Measurements from ENCODE around the gene CNTROB. TPM values are rescaled to one million over a fixed set of nuclear protein-coding genes. Genes with fewer than 3 reads are reported as not detected.

The CNTROB gene
- polyA plus RNA-seq, 1 donor from 2014 or later: 48.7 TPM

DNA sequence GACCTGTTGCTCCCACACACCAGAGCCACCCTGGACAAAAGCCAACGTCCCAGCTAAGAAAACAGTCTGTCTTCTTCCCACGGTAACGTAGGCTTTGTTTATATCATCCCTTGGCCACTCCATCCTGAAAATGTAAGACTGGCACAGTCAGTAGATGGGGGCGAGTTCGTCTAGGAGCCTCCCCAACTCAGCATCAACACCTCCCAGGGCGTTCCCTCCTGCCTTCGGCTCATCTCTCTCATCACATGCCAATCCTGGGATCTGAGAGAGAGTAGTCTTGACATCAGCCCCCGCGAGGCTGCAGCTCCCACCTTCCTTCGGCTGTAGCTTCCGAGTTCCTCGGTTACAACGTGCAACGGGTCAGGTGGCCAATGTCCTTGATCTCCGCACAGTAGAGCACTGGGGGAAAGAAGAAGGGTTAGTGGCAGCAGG lies 16.8 kb upstream of the CNTROB start:
- TF ChIP-seq TAF1 (IDR thresholded peaks at IDR 0.05; ENCODE audit: low read depth): peak; percentile 28
- no peak for TF ChIP-seq SMC3 (conservative IDR thresholded peaks at IDR 0.05; ENCODE audit: poor library complexity)
- Histone ChIP-seq H3K79me2 (replicated peaks; ENCODE audit: insufficient read depth, low read length) (no peaks in the 10 kb centered on the region), H3F3A (ENCODE audit: insufficient read depth, low read length, poor library complexity, severe bottlenecking) (peaks cover 9% of the 10 kb centered on the region), H3K36me3 (ENCODE audit: insufficient read depth, low read length) (no peaks in the 10 kb centered on the region), H3K9ac (ENCODE audit: low read length) (peak overlapping the region; percentile 84), H4K20me1 (ENCODE audit: insufficient read depth) (no peaks in the 10 kb centered on the region), H3K4me2 (ENCODE audit: low read length) (peak overlapping the region; percentile 96), H3K4me3 (ENCODE audit: low read length) (peak overlapping the region; percentile 83), H3K9me3 (ENCODE audit: low read length) (no peaks in the 10 kb centered on the region), H3K27ac (ENCODE audit: low read length) (peak overlapping the region; percentile 83), H3K27me3 (ENCODE audit: insufficient read depth, low read depth, low read length) (no peaks in the 10 kb centered on the region), H3K9me2 (ENCODE audit: insufficient read depth, low read length) (no peaks in the 10 kb centered on the region), H2AFZ (ENCODE audit: low read depth, low read length) (no peak overlapping the region)

DNA sequence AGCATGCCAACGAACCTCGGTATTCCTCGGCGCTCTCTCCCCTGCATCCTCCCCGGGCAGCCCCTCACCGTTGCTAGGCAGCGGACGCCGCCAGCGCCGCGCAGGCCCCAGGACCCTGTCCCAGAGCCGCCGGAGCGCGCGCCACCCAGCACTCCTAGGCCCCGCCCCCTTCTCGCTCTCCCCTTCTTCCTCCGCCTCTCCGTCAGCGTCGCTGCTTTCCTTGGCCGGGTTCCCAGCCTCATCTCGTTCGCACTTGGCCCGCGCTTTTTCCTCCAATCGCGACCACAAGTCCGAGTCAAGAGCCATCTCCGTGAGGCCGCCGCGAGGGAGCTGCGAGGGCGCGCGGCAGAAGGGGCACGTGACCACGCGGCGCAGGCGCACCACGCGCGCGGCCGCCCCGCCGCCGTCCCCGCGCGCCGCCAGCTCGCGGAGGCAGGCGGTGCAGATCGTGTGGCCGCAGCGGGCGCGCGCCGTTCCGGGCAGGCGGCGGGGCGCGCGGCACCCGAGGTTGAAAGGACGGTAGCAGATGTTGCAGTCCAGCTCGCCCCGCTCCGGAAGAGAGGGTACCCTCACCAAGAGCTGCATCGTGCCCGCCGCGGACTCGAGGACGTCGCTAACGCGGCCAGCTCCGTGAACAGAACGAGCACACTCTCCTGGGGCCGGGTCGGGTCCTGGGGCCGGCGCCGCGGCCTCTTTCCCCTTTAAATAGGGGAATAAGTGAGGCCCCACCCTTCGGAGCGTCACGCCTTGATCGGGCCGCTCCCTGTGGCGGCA lies 16.2 kb upstream of the CNTROB start, which contains the start of gene RNF227:
TSS of gene RNF227 (minus strand) at position 679 of the 774 bp plus-strand sequence. CDS start at position 585, 94 bp downstream.
- H3K27me3 ChIP-seq (ENCODE audit: insufficient read depth, low read depth, low read length): no peaks in the 10 kb centered on the region
- no peaks in the 10 kb centered on the region for H4K20me1 ChIP-seq (ENCODE audit: insufficient read depth)
- no peaks in the 10 kb centered on the region for H3K9me2 ChIP-seq (ENCODE audit: insufficient read depth, low read length)
- H3F3A ChIP-seq (ENCODE audit: insufficient read depth, low read length, poor library complexity, severe bottlenecking): peaks cover 9% of the 10 kb centered on the region
- H3K27ac ChIP-seq (ENCODE audit: low read length): peak within 1 kb of the TSS; percentile 83
- H3K79me2 ChIP-seq (replicated peaks; ENCODE audit: insufficient read depth, low read length): no peaks in the 10 kb centered on the region
- no peaks in the 10 kb centered on the region for H3K9me3 ChIP-seq (ENCODE audit: low read length)
- peak; percentile 97 for TF ChIP-seq MXI1 (conservative IDR thresholded peaks at IDR 0.05; ENCODE audit: poor library complexity, severe bottlenecking)
- no peak for TF ChIP-seq CTCF (IDR thresholded peaks at IDR 0.05; ENCODE audit: poor library complexity, severe bottlenecking)
- no peak for TF ChIP-seq EZH2 (IDR thresholded peaks at IDR 0.05; ENCODE audit: borderline replicate concordance, insufficient read depth, low read length, poor library complexity, severe bottlenecking)
- TF ChIP-seq TAF1 (IDR thresholded peaks at IDR 0.05; ENCODE audit: low read depth): peak; percentile 40
- TF ChIP-seq REST (IDR thresholded peaks at IDR 0.05; ENCODE audit: borderline replicate concordance): peak; percentile 74
- peak; percentile 57 for TF ChIP-seq SMC3 (conservative IDR thresholded peaks at IDR 0.05; ENCODE audit: poor library complexity)
- peak; percentile 65 for TF ChIP-seq POLR2AphosphoS5 (IDR thresholded peaks at IDR 0.05)
- peak; percentile 30 for TF ChIP-seq EP300 (conservative IDR thresholded peaks at IDR 0.05; ENCODE audit: poor library complexity, severe bottlenecking)
- TF ChIP-seq RAD21 (conservative IDR thresholded peaks at IDR 0.05): peak; percentile 25
- H3K4me3 ChIP-seq (ENCODE audit: low read length): peak within 1 kb of the TSS; percentile 83
- H2AFZ ChIP-seq (ENCODE audit: low read depth, low read length): peak within 1 kb of the TSS; percentile 60
- peak within 1 kb of the TSS; percentile 96 for H3K4me2 ChIP-seq (ENCODE audit: low read length)
- H3K36me3 ChIP-seq (ENCODE audit: insufficient read depth, low read length): no peaks in the 10 kb centered on the region
- H3K9ac ChIP-seq (ENCODE audit: low read length): peak within 1 kb of the TSS; percentile 84

All from neural cell (in vitro differentiated cells).